Activated CD4-positive, alpha-beta memory T cell treated with anti-CD3 and anti-CD28 coated beads for 36 hours (primary cell): ENCODE measurements around the gene SGCA. TPM values are rescaled to one million over a fixed set of nuclear protein-coding genes. Genes with fewer than 3 reads are reported as not detected.

Source experiments
- CTCF ChIA-PET: fragments of 350-600 bp; sonication (Branson Sonifier 250); formaldehyde crosslinking; loops from one replicate; lab custom pipeline; 2021; ENCODE audit warnings: antibody characterized with exemption, inconsistent platforms; lab: Charles Lee
- POLR2A ChIA-PET: fragments of 350-600 bp; sonication (Branson Sonifier 250); formaldehyde crosslinking; loops from one replicate; lab custom pipeline; 2021; ENCODE audit warnings: antibody characterized with exemption; lab: Charles Lee
- DNase-seq: peaks from one replicate; pipeline ENCODE4 v3.0.0-alpha.2; 2020
- H3K27ac Mint-ChIP-seq: one replicate; pipeline ENCODE4 v1.8.0; 2021; ENCODE audit warnings: mixed read lengths
- H3K27me3 Mint-ChIP-seq: one replicate; pipeline ENCODE4 v1.8.0; 2021; ENCODE audit warnings: mixed read lengths
- H3K36me3 Mint-ChIP-seq: one replicate; pipeline ENCODE4 v1.8.0; 2021; ENCODE audit warnings: mixed read lengths
- H3K4me1 Mint-ChIP-seq: one replicate; pipeline ENCODE4 v1.8.0; 2021; ENCODE audit warnings: low read depth, mixed read lengths
- H3K4me3 Mint-ChIP-seq: one replicate; pipeline ENCODE4 v1.8.0; 2021; ENCODE audit warnings: mild to moderate bottlenecking, mixed read lengths
- H3K9me3 Mint-ChIP-seq: one replicate; pipeline ENCODE4 v1.8.0; 2021; ENCODE audit warnings: mixed read lengths
- intact Hi-C: fragments of 100-400 bp; cut with micrococcal nuclease; formaldehyde crosslinking; loops from one replicate; pipeline ENCODE4 v1.15.1; 2023
- total RNA-seq, 2 experiments: library from RNA; stranded (reverse); gene quantifications; one replicate each; pipeline ENCODE4 v1.2.3, GENCODE V29; 2021

Gene SGCA
- total RNA-seq, 2 experiments from 2014 or later, result 0.59 TPM; not detected in 1

GRCh38 chr17:50162466-50163254 is 3.1 kb upstream of the SGCA start:
- peaks cover 33% of the 10 kb centered on the region for H3K4me1 Mint-ChIP-seq
- H3K27me3 Mint-ChIP-seq, result no peaks in the 10 kb centered on the region
- CTCF ChIA-PET, result interaction anchor here (0.5 to 2.8 kb wide), 24 partner anchors 8 to 234 kb away, joined by 3 to 82 read pairs (median 6); partner anchors contain the start of genes LRRC59, PDK2, PPP1R9B and SAMD14
- peak overlapping the region; percentile 91 for H3K27ac Mint-ChIP-seq
- intact Hi-C loops, result no loop called here
- no peak for DNase-seq
- POLR2A ChIA-PET, result interaction anchor here (0.8 to 2.8 kb wide), 2 partner anchors 10 to 26 kb away, joined by 3 to 19 read pairs; no protein-coding TSS in a partner anchor
- no peaks in the 10 kb centered on the region for H3K9me3 Mint-ChIP-seq
- no peaks in the 10 kb centered on the region for H3K36me3 Mint-ChIP-seq
- H3K4me3 Mint-ChIP-seq, result peak overlapping the region; percentile 6

GRCh38 chr17:50163843-50164696 is 1.7 kb upstream of the SGCA start:
- no peaks in the 10 kb centered on the region for H3K36me3 Mint-ChIP-seq
- peaks cover 31% of the 10 kb centered on the region for H3K4me1 Mint-ChIP-seq
- H3K27me3 Mint-ChIP-seq, result no peaks in the 10 kb centered on the region
- peak; percentile 39 for DNase-seq
- CTCF ChIA-PET, result interaction anchor here (0.9 to 1.1 kb wide), 4 partner anchors 10 to 104 kb away, joined by 3 to 5 read pairs (median 4); no protein-coding TSS in a partner anchor
- H3K4me3 Mint-ChIP-seq, result no peak overlapping the region
- H3K27ac Mint-ChIP-seq, result peak overlapping the region; percentile 4
- POLR2A ChIA-PET, result interaction anchor here (0.5 to 1.4 kb wide), 2 partner anchors 12 to 381 kb away, joined by 3 to 4 read pairs; no protein-coding TSS in a partner anchor
- H3K9me3 Mint-ChIP-seq, result no peaks in the 10 kb centered on the region
- intact Hi-C loops, result no loop called here

GRCh38 chr17:50164697-50164988 is 1.2 kb upstream of the SGCA start:
- no peaks in the 10 kb centered on the region for H3K36me3 Mint-ChIP-seq
- CTCF ChIA-PET, result interaction anchor here (0.7 to 1.5 kb wide), 2 partner anchors 34 to 35 kb away, joined by 3 to 5 read pairs; no protein-coding TSS in a partner anchor
- POLR2A ChIA-PET, result interaction anchor here (1.4 kb wide), 1 partner anchor 13 kb away, joined by 4 read pairs; no protein-coding TSS in a partner anchor
- peaks cover 35% of the 10 kb centered on the region for H3K4me1 Mint-ChIP-seq
- H3K4me3 Mint-ChIP-seq, result no peak overlapping the region
- intact Hi-C loops, result no loop called here
- no peak for DNase-seq
- H3K27me3 Mint-ChIP-seq, result no peaks in the 10 kb centered on the region
- H3K9me3 Mint-ChIP-seq, result no peaks in the 10 kb centered on the region
- H3K27ac Mint-ChIP-seq, result no peak overlapping the region

GRCh38 chr17:50165066-50165465 is 739 bp upstream of the SGCA start:
- no peaks in the 10 kb centered on the region for H3K9me3 Mint-ChIP-seq
- intact Hi-C loops, result no loop called here
- CTCF ChIA-PET, result interaction anchor here (0.7 to 1.7 kb wide), 4 partner anchors 26 to 133 kb away, joined by 3 to 5 read pairs (median 4); no protein-coding TSS in a partner anchor
- peaks cover 35% of the 10 kb centered on the region for H3K4me1 Mint-ChIP-seq
- POLR2A ChIA-PET, result interaction anchor here (1.4 kb wide), 1 partner anchor 13 kb away, joined by 4 read pairs; no protein-coding TSS in a partner anchor
- no peak overlapping the region for H3K4me3 Mint-ChIP-seq
- no peaks in the 10 kb centered on the region for H3K27me3 Mint-ChIP-seq
- H3K27ac Mint-ChIP-seq, result no peak overlapping the region
- DNase-seq, result no peak
- H3K36me3 Mint-ChIP-seq, result no peaks in the 10 kb centered on the region

GRCh38 chr17:50165466-50165865 is 339 bp upstream of the SGCA start:
- Mint-ChIP-seq H3K9me3 (no peaks in the 10 kb centered on the region), H3K27ac (no peak overlapping the region), H3K36me3 (no peaks in the 10 kb centered on the region), H3K4me3 (no peak overlapping the region), H3K4me1 (peaks cover 37% of the 10 kb centered on the region), H3K27me3 (no peaks in the 10 kb centered on the region)
- no peak for DNase-seq
- ChIA-PET CTCF (interaction anchor here (0.7 to 1.7 kb wide), 4 partner anchors 26 to 132 kb away, joined by 3 to 5 read pairs (median 4); no protein-coding TSS in a partner anchor), POLR2A (interaction anchor here (1.4 kb wide), 1 partner anchor 14 kb away, joined by 4 read pairs; no protein-coding TSS in a partner anchor)
- intact Hi-C loops, result no loop called here

- intact Hi-C loops, result no loop called here
- peaks cover 35% of the 10 kb centered on the region for H3K4me1 Mint-ChIP-seq
- H3K36me3 Mint-ChIP-seq, result no peaks in the 10 kb centered on the region
- ChIA-PET POLR2A (no interaction called here), CTCF (interaction anchor here (1.5 to 1.7 kb wide), 2 partner anchors 27 to 131 kb away, joined by 4 to 5 read pairs; no protein-coding TSS in a partner anchor)
- no peaks in the 10 kb centered on the region for H3K9me3 Mint-ChIP-seq
- no peaks in the 10 kb centered on the region for H3K27me3 Mint-ChIP-seq
- no peak for DNase-seq
- no peak overlapping the region for H3K4me3 Mint-ChIP-seq
- no peak overlapping the region for H3K27ac Mint-ChIP-seq
Measured at GRCh38 chr17:50166518-50167181, 845 bp downstream of the SGCA start.

GRCh38 chr17:50167371-50167770 is 1.6 kb downstream of the SGCA start:
- H3K4me3 Mint-ChIP-seq, result no peak overlapping the region
- intact Hi-C loops, result no loop called here
- DNase-seq, result no peak
- no peaks in the 10 kb centered on the region for H3K27me3 Mint-ChIP-seq
- CTCF ChIA-PET, result interaction anchor here (1.0 to 3.6 kb wide), 4 partner anchors 11 to 129 kb away, joined by 4 to 27 read pairs (median 5); no protein-coding TSS in a partner anchor
- peaks cover 28% of the 10 kb centered on the region for H3K4me1 Mint-ChIP-seq
- no peak overlapping the region for H3K27ac Mint-ChIP-seq
- H3K36me3 Mint-ChIP-seq, result no peaks in the 10 kb centered on the region
- POLR2A ChIA-PET, result no interaction called here
- H3K9me3 Mint-ChIP-seq, result no peaks in the 10 kb centered on the region

- Mint-ChIP-seq H3K4me3 (no peak overlapping the region), H3K4me1 (peaks cover 25% of the 10 kb centered on the region), H3K9me3 (no peaks in the 10 kb centered on the region), H3K27me3 (no peaks in the 10 kb centered on the region), H3K36me3 (no peaks in the 10 kb centered on the region), H3K27ac (no peak overlapping the region)
- intact Hi-C loops, result no loop called here
- POLR2A ChIA-PET, result no interaction called here
- CTCF ChIA-PET, result interaction anchor here (0.7 to 3.6 kb wide), 9 partner anchors 10 to 129 kb away, joined by 3 to 35 read pairs (median 6); no protein-coding TSS in a partner anchor
- no peak for DNase-seq
Measured at GRCh38 chr17:50168319-50168718, 2.5 kb downstream of the SGCA start.

- intact Hi-C loops, result loop anchor here (1.0 kb wide), 1 partner anchor 29 kb away; no protein-coding TSS in a partner anchor
- POLR2A ChIA-PET, result interaction anchor here (0.8 kb wide), 1 partner anchor 31 kb away, joined by 3 read pairs; no protein-coding TSS in a partner anchor
- CTCF ChIA-PET, result interaction anchor here (0.6 to 3.6 kb wide), 40 partner anchors 8 to 266 kb away, joined by 3 to 42 read pairs (median 6); partner anchors contain the start of genes COL1A1 and TMEM92
Measured at GRCh38 chr17:50169121-50169764, 3.4 kb downstream of the SGCA start.

GRCh38 chr17:50169881-50170459 is 4.2 kb downstream of the SGCA start:
- no peaks in the 10 kb centered on the region for H3K27me3 Mint-ChIP-seq
- no peak overlapping the region for H3K4me3 Mint-ChIP-seq
- CTCF ChIA-PET, result interaction anchor here (0.6 to 3.6 kb wide), 39 partner anchors 8 to 265 kb away, joined by 3 to 42 read pairs (median 6); partner anchors contain the start of genes COL1A1 and TMEM92

More at GRCh38 chr17:50169121-50169764, 3.4 kb downstream of the SGCA start:
- peak overlapping the region; percentile 52 for H3K4me3 Mint-ChIP-seq
- peaks cover 19% of the 10 kb centered on the region for H3K4me1 Mint-ChIP-seq
- H3K36me3 Mint-ChIP-seq, result no peaks in the 10 kb centered on the region
- DNase-seq, result peak; percentile 68
- no peaks in the 10 kb centered on the region for H3K27me3 Mint-ChIP-seq
- no peaks in the 10 kb centered on the region for H3K9me3 Mint-ChIP-seq
- no peak overlapping the region for H3K27ac Mint-ChIP-seq

More at GRCh38 chr17:50169881-50170459, 4.2 kb downstream of the SGCA start:
- DNase-seq, result no peak
- no peaks in the 10 kb centered on the region for H3K36me3 Mint-ChIP-seq
- H3K4me1 Mint-ChIP-seq, result peaks cover 19% of the 10 kb centered on the region
- H3K27ac Mint-ChIP-seq, result no peak overlapping the region
- intact Hi-C loops, result loop anchor here (1.0 kb wide), 1 partner anchor 28 kb away; no protein-coding TSS in a partner anchor
- POLR2A ChIA-PET, result interaction anchor here (0.8 kb wide), 1 partner anchor 30 kb away, joined by 3 read pairs; no protein-coding TSS in a partner anchor
- no peaks in the 10 kb centered on the region for H3K9me3 Mint-ChIP-seq
